H9 (cell line): ENCODE results near the gene OLA1. TPM values are rescaled to one million over a fixed set of nuclear protein-coding genes. Genes with fewer than 3 reads are reported as not detected.

Experiments
- DNase-seq: peaks from one replicate; pipeline ENCODE4 v3.0.0-alpha.2; 2017
- H2AFZ ChIP-seq: one replicate; pipeline ENCODE4 v1.6.1; 2013; ENCODE audit warnings: mild to moderate bottlenecking, low read length, control low read depth, moderate library complexity
- H2AK5ac ChIP-seq: 2 replicates; pipeline ENCODE4 v1.6.1; 2013; ENCODE audit warnings: low read length, control low read depth, mixed read lengths; ENCODE audit not compliant: insufficient read length
- H2BK120ac ChIP-seq: one replicate; pipeline ENCODE4 v1.6.1; 2013; ENCODE audit warnings: low read depth, mild to moderate bottlenecking, low read length, control low read depth, inconsistent platforms; ENCODE audit not compliant: poor library complexity, severe bottlenecking
- H2BK12ac ChIP-seq: 2 replicates; pipeline ENCODE4 v1.6.1; 2013; ENCODE audit warnings: low read length, control low read depth, mixed read lengths, low read depth; ENCODE audit not compliant: insufficient read length
- H2BK15ac ChIP-seq: 2 replicates; pipeline ENCODE4 v1.6.1; 2013; ENCODE audit warnings: low read depth, low read length, control low read depth
- H2BK20ac ChIP-seq: one replicate; pipeline ENCODE4 v1.6.1; 2013; ENCODE audit warnings: low read depth, mild to moderate bottlenecking, low read length, control low read depth, inconsistent platforms; ENCODE audit not compliant: poor library complexity, severe bottlenecking
- H2BK5ac ChIP-seq: 2 replicates; pipeline ENCODE4 v1.6.1; 2013; ENCODE audit warnings: low read length, control low read depth, mixed read lengths; ENCODE audit not compliant: insufficient read length
- H3K14ac ChIP-seq: 2 replicates; pipeline ENCODE4 v1.6.1; 2013; ENCODE audit warnings: low read length, control low read depth; ENCODE audit not compliant: insufficient read depth
- H3K18ac ChIP-seq: 2 replicates; pipeline ENCODE4 v1.6.1; 2013; ENCODE audit warnings: low read depth, mild to moderate bottlenecking, mixed read lengths, low read length, control low read depth; ENCODE audit not compliant: insufficient read length
- H3K23ac ChIP-seq: 2 replicates; pipeline ENCODE4 v1.6.1; 2013; ENCODE audit warnings: low read length, control low read depth, mixed read lengths, low read depth; ENCODE audit not compliant: insufficient read length
- H3K23me2 ChIP-seq: 2 replicates; pipeline ENCODE4 v1.6.1; 2013; ENCODE audit warnings: low read depth, mild to moderate bottlenecking, mixed read lengths, low read length, control low read depth; ENCODE audit not compliant: insufficient read length, poor library complexity, severe bottlenecking
- H3K27ac ChIP-seq: 2 replicates; pipeline ENCODE4 v1.5.1; 2013; ENCODE audit warnings: low read length, control low read depth, mixed read lengths, low read depth; ENCODE audit not compliant: insufficient read length
- H3K27me3 ChIP-seq: 2 replicates; pipeline ENCODE4 v1.6.1; 2013; ENCODE audit warnings: low read length, control low read depth, inconsistent platforms; ENCODE audit not compliant: insufficient read depth
- H3K4ac ChIP-seq: 2 replicates; pipeline ENCODE4 v1.6.1; 2013; ENCODE audit warnings: low read depth, mild to moderate bottlenecking, control low read depth, inconsistent platforms, low read length, moderate library complexity
- H3K4me1 ChIP-seq: 2 replicates; pipeline ENCODE4 v1.6.1; 2013; ENCODE audit warnings: low read length, control low read depth, inconsistent platforms; ENCODE audit not compliant: insufficient read depth
- H3K4me2 ChIP-seq: 2 replicates; pipeline ENCODE4 v1.6.1; 2013; ENCODE audit warnings: low read length, control low read depth, mixed read lengths; ENCODE audit not compliant: insufficient read length, insufficient read depth
- H3K56ac ChIP-seq: 2 replicates; pipeline ENCODE4 v1.6.1; 2013; ENCODE audit warnings: low read depth, mild to moderate bottlenecking, mixed read lengths, low read length, control low read depth; ENCODE audit not compliant: insufficient read length
- H3K79me1 ChIP-seq: 2 replicates; pipeline ENCODE4 v1.6.1; 2013; ENCODE audit warnings: low read depth, mild to moderate bottlenecking, moderate library complexity, low read length, control low read depth, inconsistent platforms; ENCODE audit not compliant: insufficient read depth, poor library complexity, severe bottlenecking
- H3K79me2 ChIP-seq: 2 replicates; pipeline ENCODE4 v1.6.1; 2013; ENCODE audit warnings: low read length, control low read depth, inconsistent platforms; ENCODE audit not compliant: insufficient read depth
- H3K9ac ChIP-seq: 2 replicates; pipeline ENCODE4 v1.6.1; 2013; ENCODE audit warnings: low read length, control low read depth, mixed read lengths; ENCODE audit not compliant: insufficient read length; ENCODE audit errors: extremely low read depth
- H3K9me3 ChIP-seq: one replicate; pipeline ENCODE4 v1.6.1; 2013; ENCODE audit warnings: low read depth, low read length, inconsistent platforms; ENCODE audit not compliant: control insufficient read depth
- H3T11ph ChIP-seq: one replicate; pipeline ENCODE4 v1.6.1; 2013; ENCODE audit warnings: mild to moderate bottlenecking, low read length, control low read depth, inconsistent platforms
- H4K20me1 ChIP-seq: one replicate; pipeline ENCODE4 v1.6.1; 2013; ENCODE audit not compliant: control insufficient read depth, insufficient read length, insufficient read depth
- H4K5ac ChIP-seq: 2 replicates; pipeline ENCODE4 v1.6.1; 2013; ENCODE audit warnings: low read depth, mild to moderate bottlenecking, mixed read lengths, low read length, control low read depth; ENCODE audit not compliant: insufficient read length
- H4K8ac ChIP-seq: replicated peaks from 2 replicates; pipeline ENCODE4 v1.6.1; 2013; ENCODE audit warnings: low read length, control low read depth, mixed read lengths, low read depth; ENCODE audit not compliant: insufficient read length
- H4K91ac ChIP-seq: 2 replicates; pipeline ENCODE4 v1.6.1; 2013; ENCODE audit warnings: low read depth, mild to moderate bottlenecking, moderate library complexity, mixed read lengths, low read length, control low read depth; ENCODE audit not compliant: insufficient read length
- H3K27ac Mint-ChIP-seq, 3 experiments: 2 replicates in 2 of 3; 3 replicates in 1 of 3; pipeline ENCODE4 v1.8.0; 2020 to 2021; ENCODE audit warnings: mixed read lengths in 3 of 3, mild to moderate bottlenecking in 1 of 3, moderate library complexity in 1 of 3
- H3K27me3 Mint-ChIP-seq: 2 replicates; pipeline ENCODE4 v1.8.0; 2021; ENCODE audit warnings: low read depth, mild to moderate bottlenecking, moderate library complexity, mixed read lengths
- H3K36me3 Mint-ChIP-seq, 3 experiments: 2 replicates in 2 of 3; 3 replicates in 1 of 3; pipeline ENCODE4 v1.8.0; 2020 to 2021; ENCODE audit warnings: low read depth in 3 of 3, mixed read lengths in 3 of 3; ENCODE audit not compliant: insufficient read depth in 1 of 3
- H3K4me1 Mint-ChIP-seq, 2 experiments: 2 replicates each; pipeline ENCODE4 v1.8.0; 2020; ENCODE audit warnings: mixed read lengths in 2 of 2
- H3K4me3 Mint-ChIP-seq, 2 experiments: 2 replicates in 1 of 2; 3 replicates in 1 of 2; pipeline ENCODE4 v1.8.0; 2020 to 2021; ENCODE audit warnings: mild to moderate bottlenecking in 2 of 2, mixed read lengths in 2 of 2, moderate library complexity in 1 of 2
- H3K9me3 Mint-ChIP-seq, 2 experiments: 2 replicates in 1 of 2; 3 replicates in 1 of 2; pipeline ENCODE4 v1.8.0; 2020; ENCODE audit warnings: mild to moderate bottlenecking in 2 of 2, mixed read lengths in 2 of 2, moderate library complexity in 1 of 2
- WGBS: extraction: QIAGEN DNeasy Blood & Tissue Kit; methylation state at CpG from one replicate; pipeline ENCODE4 v1.1.7; 2013; ENCODE audit warnings: missing lambda C conversion rate, low lambda C conversion rate, mixed read lengths; ENCODE audit not compliant: insufficient read length; ENCODE audit errors: extremely low coverage; 5-methylcytosine and 5-hydroxymethylcytosine counted together
- total RNA-seq: library from RNA; stranded (reverse); gene quantifications from 2 replicates; pipeline ENCODE4 v1.2.1, GENCODE V29; 2021
- TF ChIP-seq, protein P1 (sequence below): fragments of 200-600 bp; sonication (generic); conservative IDR thresholded peaks from 3 replicates; pipeline ENCODE4 v1.8.0; 2021; ENCODE audit warnings: antibody characterized with exemption, mild to moderate bottlenecking

OLA1 gene
- total RNA-seq, 1 experiment from 2014 or later = 133 TPM

DNA sequence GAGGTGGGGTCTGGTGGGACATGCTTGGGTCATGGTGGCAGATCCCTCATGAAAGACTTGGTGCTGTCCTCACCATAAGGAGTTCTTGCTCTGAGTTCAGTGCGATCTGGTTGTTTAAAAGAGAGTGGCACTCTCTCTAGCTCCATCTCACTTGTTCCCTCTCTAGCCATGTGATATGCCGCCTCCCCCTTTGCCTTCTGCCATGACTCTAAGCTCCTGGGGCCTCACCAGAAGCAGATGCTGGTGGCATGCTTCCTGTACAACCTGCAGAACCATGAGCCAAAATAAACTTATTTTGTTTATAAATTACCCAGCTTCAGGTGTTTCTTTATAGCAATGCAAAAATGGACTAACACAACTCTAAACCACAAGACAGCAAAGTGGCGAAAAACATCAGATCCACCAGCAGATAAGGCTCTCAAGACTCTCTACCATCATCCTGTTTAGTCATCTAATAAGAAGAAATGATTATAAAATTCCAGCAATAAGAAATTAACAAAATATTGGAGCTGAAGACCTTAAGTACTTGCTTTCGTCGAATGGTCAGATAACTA lies 75.5 kb downstream of the OLA1 start:
- no peak for DNase-seq
- Histone ChIP-seq H3K4me2 (no peak overlapping the region), H4K8ac (no peak overlapping the region), H2BK15ac (no peak overlapping the region), H4K91ac (no peak overlapping the region), H3K79me1 (no peaks in the 10 kb centered on the region), H3K23me2 (no peaks in the 10 kb centered on the region), H3K9me3 (no peaks in the 10 kb centered on the region), H3K9ac (no peak overlapping the region), H3K4me1 (no peaks in the 10 kb centered on the region), H2AK5ac (no peak overlapping the region), H3K14ac (no peak overlapping the region), H3T11ph (no peak overlapping the region), H2AFZ (no peak overlapping the region), H3K18ac (no peak overlapping the region), H3K27ac (no peak overlapping the region), H3K79me2 (no peaks in the 10 kb centered on the region; the same call in 1 of the 2 replicates), H3K27me3 (no peaks in the 10 kb centered on the region), H2BK12ac (no peak overlapping the region), H3K56ac (no peak overlapping the region), H2BK5ac (no peak overlapping the region), H3K4ac (no peak overlapping the region), H2BK120ac (no peak overlapping the region), H3K23ac (no peak overlapping the region), H2BK20ac (no peak overlapping the region), H4K5ac (no peak overlapping the region), H4K20me1 (no peaks in the 10 kb centered on the region)
- H3K27ac Mint-ChIP-seq = no peak overlapping the region
- peaks cover 22 to 30% of the 10 kb centered on the region in 2 experiments for H3K9me3 Mint-ChIP-seq
- TF ChIP-seq, protein P1, sequence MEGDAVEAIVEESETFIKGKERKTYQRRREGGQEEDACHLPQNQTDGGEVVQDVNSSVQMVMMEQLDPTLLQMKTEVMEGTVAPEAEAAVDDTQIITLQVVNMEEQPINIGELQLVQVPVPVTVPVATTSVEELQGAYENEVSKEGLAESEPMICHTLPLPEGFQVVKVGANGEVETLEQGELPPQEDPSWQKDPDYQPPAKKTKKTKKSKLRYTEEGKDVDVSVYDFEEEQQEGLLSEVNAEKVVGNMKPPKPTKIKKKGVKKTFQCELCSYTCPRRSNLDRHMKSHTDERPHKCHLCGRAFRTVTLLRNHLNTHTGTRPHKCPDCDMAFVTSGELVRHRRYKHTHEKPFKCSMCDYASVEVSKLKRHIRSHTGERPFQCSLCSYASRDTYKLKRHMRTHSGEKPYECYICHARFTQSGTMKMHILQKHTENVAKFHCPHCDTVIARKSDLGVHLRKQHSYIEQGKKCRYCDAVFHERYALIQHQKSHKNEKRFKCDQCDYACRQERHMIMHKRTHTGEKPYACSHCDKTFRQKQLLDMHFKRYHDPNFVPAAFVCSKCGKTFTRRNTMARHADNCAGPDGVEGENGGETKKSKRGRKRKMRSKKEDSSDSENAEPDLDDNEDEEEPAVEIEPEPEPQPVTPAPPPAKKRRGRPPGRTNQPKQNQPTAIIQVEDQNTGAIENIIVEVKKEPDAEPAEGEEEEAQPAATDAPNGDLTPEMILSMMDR = no peak
- H3K27me3 Mint-ChIP-seq = no peaks in the 10 kb centered on the region
- peaks cover 25 to 42% (median 40%) of the 10 kb centered on the region in 3 experiments for H3K36me3 Mint-ChIP-seq
- no peak overlapping the region for H3K4me3 Mint-ChIP-seq
- WGBS = no CpG with 5 or more reads among the region's 5 CpGs
- H3K4me1 Mint-ChIP-seq = peaks cover 6 to 9% of the 10 kb centered on the region in 2 experiments
